K562 (cell line): Measurements from ENCODE around the gene PPM1N. TPM values are rescaled to one million over a fixed set of nuclear protein-coding genes. Genes with fewer than 3 reads are reported as not detected.

ENCODE experiments used
- BRD9 ChIP-seq: fragments of 450-650 bp; IDR thresholded peaks from 2 replicates; pipeline ENCODE4 v1.6.1; 2018; ENCODE audit warnings: low read depth; ENCODE audit not compliant: partially characterized antibody
- CEBPG ChIP-seq, 3 experiments: fragments of 200-800 bp in 1 of 3; sonication (Bioruptor generic) in 1 of 3; sonication (generic) in 1 of 3; formaldehyde crosslinking in 1 of 3; IDR thresholded peaks in 2 of 3; conservative IDR thresholded peaks in 1 of 3; 2 replicates each; pipeline versions ENCODE4 v1.6.1 to v1.8.0; 2016 to 2022; ENCODE audit warnings: missing compliant biosample characterization in 2 of 3, missing genetic modification characterization in 2 of 3, mild to moderate bottlenecking in 1 of 3, missing genetic modification reagents in 1 of 3
- CHCHD3 ChIP-seq: fragments of 250-450 bp; sonication (Bioruptor Pico); IDR thresholded peaks from 2 replicates; pipeline ENCODE4 v2.1.2; 2022; ENCODE audit warnings: mild to moderate bottlenecking
- DIDO1 ChIP-seq: fragments of 450-650 bp; IDR thresholded peaks from 2 replicates; pipeline ENCODE4 v1.6.1; 2016; ENCODE audit warnings: low read depth, missing biosample characterization, missing genetic modification characterization
- E2F6 ChIP-seq, 2 experiments: IDR thresholded peaks; 2 replicates each; pipeline ENCODE4 v1.6.1; 2011; ENCODE audit warnings: borderline replicate concordance in 1 of 2, control low read depth in 1 of 2, low read depth in 1 of 2, low read length in 1 of 2, mild to moderate bottlenecking in 1 of 2, mixed read lengths in 1 of 2, moderate library complexity in 1 of 2; ENCODE audit not compliant: insufficient read depth in 1 of 2, insufficient read length in 1 of 2, poor library complexity in 1 of 2, severe bottlenecking in 1 of 2; ENCODE audit errors: extremely low read depth in 1 of 2
- GATAD2A ChIP-seq: fragments of 450-650 bp; IDR thresholded peaks from 2 replicates; pipeline ENCODE4 v1.6.1; 2017
- GTF2F1 ChIP-seq: IDR thresholded peaks from 2 replicates; pipeline ENCODE4 v1.6.1; 2011; ENCODE audit warnings: low read depth, low read length, improper control_type of control experiment
- IRF1 ChIP-seq: sonication (generic); formaldehyde crosslinking; IDR thresholded peaks from 2 replicates; pipeline ENCODE4 v1.8.0; 2022; ENCODE audit warnings: missing genetic modification reagents, mild to moderate bottlenecking, borderline replicate concordance
- NCOA6 ChIP-seq: fragments of 450-650 bp; IDR thresholded peaks from 2 replicates; pipeline ENCODE4 v1.6.1; 2017; ENCODE audit warnings: mild to moderate bottlenecking
- NFIX ChIP-seq: fragments of 250-450 bp; sonication (Bioruptor Pico); IDR thresholded peaks from 2 replicates; pipeline ENCODE4 v1.4.0; 2020; ENCODE audit warnings: low read depth, mild to moderate bottlenecking, moderate library complexity
- SAP30 ChIP-seq: fragments of 200-600 bp; sonication (generic); IDR thresholded peaks from 2 replicates; pipeline ENCODE4 v1.6.1; 2012; ENCODE audit warnings: borderline replicate concordance, low read depth, mild to moderate bottlenecking, moderate library complexity, low read length, control low read depth, inconsistent platforms; ENCODE audit not compliant: insufficient read depth, poor library complexity, severe bottlenecking
- ZNF79 ChIP-seq: fragments of 250-450 bp; sonication (Bioruptor Pico); IDR thresholded peaks from 2 replicates; pipeline ENCODE4 v1.4.0; 2020; ENCODE audit warnings: low read depth, mild to moderate bottlenecking, moderate library complexity
- polyA plus RNA-seq, 8 experiments: library from polyadenylated mRNA; depleted of rRNA in 4 of 8; stranded (reverse) in 5 of 8; unstranded in 3 of 8; fragments of >200 nt; fragmentation: Nextera tagmentation in 2 of 8; fragmentation: Illumina TruSeq in 1 of 8; extraction: Ambion mirVana in 2 of 8; extraction: Trizol in 1 of 8; gene quantifications; 2 replicates each; pipeline versions ENCODE4 v1.2.1 to v1.2.3, GENCODE V29; 2011 to 2014; ENCODE audit warnings: inconsistent platforms in 1 of 8, missing spikeins in 1 of 8
- total RNA-seq, 7 experiments: library from RNA; depleted of rRNA in 6 of 7; stranded (reverse); fragments of >200 nt in 6 of 7; fragmentation: Illumina TruSeq in 2 of 7; extraction: Trizol in 2 of 7; gene quantifications; 2 replicates each; pipeline versions ENCODE4 v1.2.1 to v1.2.3, GENCODE V29; 2011 to 2021; ENCODE audit warnings: low replicate concordance in 1 of 7
- TF ChIP-seq, protein P1 (sequence below), 2 experiments: IDR thresholded peaks in 1 of 2; conservative IDR thresholded peaks in 1 of 2; 2 replicates each; pipeline ENCODE4 v1.6.1; 2016; ENCODE audit warnings: low read depth in 2 of 2, mild to moderate bottlenecking in 1 of 2, missing compliant biosample characterization in 1 of 2, missing genetic modification characterization in 1 of 2, moderate library complexity in 1 of 2
- TF ChIP-seq, protein P2 (sequence below): sonication (generic); formaldehyde crosslinking; IDR thresholded peaks from 2 replicates; pipeline ENCODE4 v1.8.0; 2023; ENCODE audit warnings: missing genetic modification reagents, mild to moderate bottlenecking, borderline replicate concordance

PPM1N gene
- total and polyA plus RNA-seq, 9 of the 15 experiments (the other 6 are each of a cell fraction or from before 2014, with no cell fraction given) = 4.5 to 15.6 (median 8.7) TPM

DNA sequence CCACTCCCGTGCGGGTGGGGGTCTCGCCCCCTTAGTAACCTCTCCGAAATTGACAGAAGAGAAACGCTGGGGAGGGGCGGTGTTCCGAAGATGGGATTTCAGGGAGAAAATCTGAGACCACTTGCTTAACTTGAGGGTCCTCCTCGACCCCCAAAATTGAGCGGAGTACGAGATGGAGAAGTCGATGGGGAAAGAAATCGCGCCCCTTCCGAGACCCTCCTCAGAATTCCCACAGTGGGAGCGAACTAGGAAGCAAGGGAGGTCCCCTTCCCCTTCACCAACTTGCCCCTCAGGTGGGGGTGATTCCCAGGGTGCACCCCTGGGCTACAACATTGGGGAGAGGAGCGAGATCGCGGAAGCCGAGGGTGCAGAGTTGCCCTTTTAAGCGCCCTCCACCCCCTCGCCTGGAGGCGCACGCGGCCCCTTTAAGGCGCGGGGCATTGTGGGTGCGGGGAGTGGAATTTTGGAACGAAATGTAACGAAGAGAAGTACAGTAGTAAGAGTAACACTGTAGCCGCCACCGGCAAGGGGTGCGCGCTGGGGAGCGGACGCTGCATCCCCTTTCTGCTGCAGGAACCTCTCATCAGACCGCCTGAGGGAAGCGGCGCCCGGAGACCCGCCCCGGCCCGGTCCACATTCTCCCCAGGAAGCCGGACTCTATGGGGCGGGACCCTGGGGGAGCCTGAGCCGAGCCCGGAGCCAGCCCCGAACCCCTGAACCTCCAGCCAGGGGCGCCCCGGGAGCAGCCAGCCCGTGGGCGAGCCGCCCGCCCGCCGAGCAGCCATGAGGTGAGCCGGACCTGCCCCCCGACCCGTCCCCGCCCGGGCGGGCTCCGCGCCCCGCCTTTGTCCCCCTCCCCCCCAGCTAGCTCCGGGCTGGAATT, 9.0 kb downstream of the PPM1N start, which contains the start of gene VASP (continued):
- TF ChIP-seq, protein P1, sequence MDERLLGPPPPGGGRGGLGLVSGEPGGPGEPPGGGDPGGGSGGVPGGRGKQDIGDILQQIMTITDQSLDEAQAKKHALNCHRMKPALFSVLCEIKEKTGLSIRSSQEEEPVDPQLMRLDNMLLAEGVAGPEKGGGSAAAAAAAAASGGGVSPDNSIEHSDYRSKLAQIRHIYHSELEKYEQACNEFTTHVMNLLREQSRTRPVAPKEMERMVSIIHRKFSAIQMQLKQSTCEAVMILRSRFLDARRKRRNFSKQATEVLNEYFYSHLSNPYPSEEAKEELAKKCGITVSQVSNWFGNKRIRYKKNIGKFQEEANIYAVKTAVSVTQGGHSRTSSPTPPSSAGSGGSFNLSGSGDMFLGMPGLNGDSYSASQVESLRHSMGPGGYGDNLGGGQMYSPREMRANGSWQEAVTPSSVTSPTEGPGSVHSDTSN (CRISPR knock-in tag; IDR thresholded peaks at IDR 0.05; ENCODE audit: low read depth) = no peak
- TF ChIP-seq, protein P1 (tag; conservative IDR thresholded peaks at IDR 0.05; ENCODE audit: low read depth) = no peak
- TF ChIP-seq CHCHD3 = no peak
- no peak for TF ChIP-seq BRD9
- TF ChIP-seq E2F6 (IDR thresholded peaks at IDR 0.05; ENCODE audit: borderline replicate concordance in 1 of 2, extremely low read depth in 1 of 2, insufficient read depth in 1 of 2, insufficient read length in 1 of 2, low read depth in 1 of 2, low read length in 1 of 2, poor library complexity in 1 of 2, severe bottlenecking in 1 of 2) = peak; percentile 73 to 78
- TF ChIP-seq SAP30 = no peak
- TF ChIP-seq GATAD2A = 0 out of 2 replicates have a peak, but pooled peaks have one; percentile 12
- TF ChIP-seq ZNF79 (CRISPR knock-in tag) = no peak
- no peak for TF ChIP-seq NCOA6
- TF ChIP-seq GTF2F1 = 0 out of 2 replicates have a peak, but pooled peaks have one; percentile 61
- TF ChIP-seq DIDO1 (tag) = no peak
- no peak for TF ChIP-seq IRF1 (CRISPR knock-in tag)
- TF ChIP-seq, protein P2, sequence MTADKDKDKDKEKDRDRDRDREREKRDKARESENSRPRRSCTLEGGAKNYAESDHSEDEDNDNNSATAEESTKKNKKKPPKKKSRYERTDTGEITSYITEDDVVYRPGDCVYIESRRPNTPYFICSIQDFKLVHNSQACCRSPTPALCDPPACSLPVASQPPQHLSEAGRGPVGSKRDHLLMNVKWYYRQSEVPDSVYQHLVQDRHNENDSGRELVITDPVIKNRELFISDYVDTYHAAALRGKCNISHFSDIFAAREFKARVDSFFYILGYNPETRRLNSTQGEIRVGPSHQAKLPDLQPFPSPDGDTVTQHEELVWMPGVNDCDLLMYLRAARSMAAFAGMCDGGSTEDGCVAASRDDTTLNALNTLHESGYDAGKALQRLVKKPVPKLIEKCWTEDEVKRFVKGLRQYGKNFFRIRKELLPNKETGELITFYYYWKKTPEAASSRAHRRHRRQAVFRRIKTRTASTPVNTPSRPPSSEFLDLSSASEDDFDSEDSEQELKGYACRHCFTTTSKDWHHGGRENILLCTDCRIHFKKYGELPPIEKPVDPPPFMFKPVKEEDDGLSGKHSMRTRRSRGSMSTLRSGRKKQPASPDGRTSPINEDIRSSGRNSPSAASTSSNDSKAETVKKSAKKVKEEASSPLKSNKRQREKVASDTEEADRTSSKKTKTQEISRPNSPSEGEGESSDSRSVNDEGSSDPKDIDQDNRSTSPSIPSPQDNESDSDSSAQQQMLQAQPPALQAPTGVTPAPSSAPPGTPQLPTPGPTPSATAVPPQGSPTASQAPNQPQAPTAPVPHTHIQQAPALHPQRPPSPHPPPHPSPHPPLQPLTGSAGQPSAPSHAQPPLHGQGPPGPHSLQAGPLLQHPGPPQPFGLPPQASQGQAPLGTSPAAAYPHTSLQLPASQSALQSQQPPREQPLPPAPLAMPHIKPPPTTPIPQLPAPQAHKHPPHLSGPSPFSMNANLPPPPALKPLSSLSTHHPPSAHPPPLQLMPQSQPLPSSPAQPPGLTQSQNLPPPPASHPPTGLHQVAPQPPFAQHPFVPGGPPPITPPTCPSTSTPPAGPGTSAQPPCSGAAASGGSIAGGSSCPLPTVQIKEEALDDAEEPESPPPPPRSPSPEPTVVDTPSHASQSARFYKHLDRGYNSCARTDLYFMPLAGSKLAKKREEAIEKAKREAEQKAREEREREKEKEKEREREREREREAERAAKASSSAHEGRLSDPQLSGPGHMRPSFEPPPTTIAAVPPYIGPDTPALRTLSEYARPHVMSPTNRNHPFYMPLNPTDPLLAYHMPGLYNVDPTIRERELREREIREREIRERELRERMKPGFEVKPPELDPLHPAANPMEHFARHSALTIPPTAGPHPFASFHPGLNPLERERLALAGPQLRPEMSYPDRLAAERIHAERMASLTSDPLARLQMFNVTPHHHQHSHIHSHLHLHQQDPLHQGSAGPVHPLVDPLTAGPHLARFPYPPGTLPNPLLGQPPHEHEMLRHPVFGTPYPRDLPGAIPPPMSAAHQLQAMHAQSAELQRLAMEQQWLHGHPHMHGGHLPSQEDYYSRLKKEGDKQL (CRISPR knock-in tag) = no peak; the same call in 1 of the 2 replicates
- no peak for TF ChIP-seq NFIX (CRISPR knock-in tag)
- no peak for TF ChIP-seq CEBPG (CRISPR knock-in tag; IDR thresholded peaks at IDR 0.05)
- TF ChIP-seq CEBPG (tag; conservative IDR thresholded peaks at IDR 0.05 in 1 of 2, IDR thresholded peaks at IDR 0.05 in 1 of 2) = no peak
